ENCODE measurements around the gene USB1. TPM values are rescaled to one million over a fixed set of nuclear protein-coding genes. Genes with fewer than 3 reads are reported as not detected.

USB1 gene
- total RNA-seq, 1 experiment from 2014 or later = 18.7 TPM

DNA sequence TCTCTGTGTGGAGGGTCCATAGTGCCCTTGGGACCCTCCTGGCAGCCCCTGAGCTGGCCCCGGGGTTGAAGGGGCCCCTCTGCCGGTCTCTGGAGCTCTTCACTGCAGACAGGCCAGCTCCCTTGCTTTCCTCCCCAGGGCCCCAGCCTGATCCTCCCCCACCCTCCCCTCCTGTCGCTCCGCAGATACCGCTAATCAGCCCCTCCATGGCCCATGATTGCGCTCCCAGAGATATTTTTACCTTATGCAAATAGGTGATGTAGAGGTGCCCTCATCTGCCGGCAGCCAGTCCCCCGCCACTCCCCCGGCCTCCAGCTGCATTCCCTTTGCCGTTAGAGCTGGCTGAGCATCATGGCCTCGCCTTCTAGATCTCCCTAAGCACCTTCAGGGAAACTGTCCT, 33.6 kb downstream of the USB1 start:
- BruUV-seq (replicated peaks) = no TSS peak
- Histone ChIP-seq H2AFZ (ENCODE audit: low read length) (no peak overlapping the region), H3K9ac (ENCODE audit: low read length) (no peak overlapping the region), H3K9me3 (ENCODE audit: low read length) (no peaks in the 10 kb centered on the region), H3K4me3 (ENCODE audit: low read length) (no peak overlapping the region), H3K79me2 (ENCODE audit: low read length) (no peaks in the 10 kb centered on the region), H4K20me1 (ENCODE audit: low read length) (no peaks in the 10 kb centered on the region), H3K36me3 (ENCODE audit: low read depth, low read length) (no peaks in the 10 kb centered on the region), H3F3A (ENCODE audit: low read length, unreplicated experiment) (no peaks in the 10 kb centered on the region), H3K27me3 (ENCODE audit: low read length) (no peaks in the 10 kb centered on the region), H3K4me1 (ENCODE audit: insufficient read depth, low read length) (no peaks in the 10 kb centered on the region), H3K9me2 (replicated peaks; ENCODE audit: low read length) (no peaks in the 10 kb centered on the region), H3K4me2 (ENCODE audit: low read length) (no peak overlapping the region), H3K27ac (ENCODE audit: low read length) (no peak overlapping the region)
- DNase-seq (no peak), ATAC-seq (no peak)
- TF ChIP-seq, protein P1, sequence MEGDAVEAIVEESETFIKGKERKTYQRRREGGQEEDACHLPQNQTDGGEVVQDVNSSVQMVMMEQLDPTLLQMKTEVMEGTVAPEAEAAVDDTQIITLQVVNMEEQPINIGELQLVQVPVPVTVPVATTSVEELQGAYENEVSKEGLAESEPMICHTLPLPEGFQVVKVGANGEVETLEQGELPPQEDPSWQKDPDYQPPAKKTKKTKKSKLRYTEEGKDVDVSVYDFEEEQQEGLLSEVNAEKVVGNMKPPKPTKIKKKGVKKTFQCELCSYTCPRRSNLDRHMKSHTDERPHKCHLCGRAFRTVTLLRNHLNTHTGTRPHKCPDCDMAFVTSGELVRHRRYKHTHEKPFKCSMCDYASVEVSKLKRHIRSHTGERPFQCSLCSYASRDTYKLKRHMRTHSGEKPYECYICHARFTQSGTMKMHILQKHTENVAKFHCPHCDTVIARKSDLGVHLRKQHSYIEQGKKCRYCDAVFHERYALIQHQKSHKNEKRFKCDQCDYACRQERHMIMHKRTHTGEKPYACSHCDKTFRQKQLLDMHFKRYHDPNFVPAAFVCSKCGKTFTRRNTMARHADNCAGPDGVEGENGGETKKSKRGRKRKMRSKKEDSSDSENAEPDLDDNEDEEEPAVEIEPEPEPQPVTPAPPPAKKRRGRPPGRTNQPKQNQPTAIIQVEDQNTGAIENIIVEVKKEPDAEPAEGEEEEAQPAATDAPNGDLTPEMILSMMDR (conservative IDR thresholded peaks at IDR 0.05; ENCODE audit: low read depth, low read length) = no peak
- no peak for TF ChIP-seq EZH2phosphoT487 (IDR thresholded peaks at IDR 0.05; ENCODE audit: borderline replicate concordance, low read length)
- no peak for TF ChIP-seq EZH2 (IDR thresholded peaks at IDR 0.05; ENCODE audit: low read length, unreplicated experiment)
- ChIA-PET POLR2A (ENCODE audit: unreplicated experiment) (no interaction called here), CTCF (no interaction called here)
- intact Hi-C loops (cut with micrococcal nuclease) = no loop called here

DNA sequence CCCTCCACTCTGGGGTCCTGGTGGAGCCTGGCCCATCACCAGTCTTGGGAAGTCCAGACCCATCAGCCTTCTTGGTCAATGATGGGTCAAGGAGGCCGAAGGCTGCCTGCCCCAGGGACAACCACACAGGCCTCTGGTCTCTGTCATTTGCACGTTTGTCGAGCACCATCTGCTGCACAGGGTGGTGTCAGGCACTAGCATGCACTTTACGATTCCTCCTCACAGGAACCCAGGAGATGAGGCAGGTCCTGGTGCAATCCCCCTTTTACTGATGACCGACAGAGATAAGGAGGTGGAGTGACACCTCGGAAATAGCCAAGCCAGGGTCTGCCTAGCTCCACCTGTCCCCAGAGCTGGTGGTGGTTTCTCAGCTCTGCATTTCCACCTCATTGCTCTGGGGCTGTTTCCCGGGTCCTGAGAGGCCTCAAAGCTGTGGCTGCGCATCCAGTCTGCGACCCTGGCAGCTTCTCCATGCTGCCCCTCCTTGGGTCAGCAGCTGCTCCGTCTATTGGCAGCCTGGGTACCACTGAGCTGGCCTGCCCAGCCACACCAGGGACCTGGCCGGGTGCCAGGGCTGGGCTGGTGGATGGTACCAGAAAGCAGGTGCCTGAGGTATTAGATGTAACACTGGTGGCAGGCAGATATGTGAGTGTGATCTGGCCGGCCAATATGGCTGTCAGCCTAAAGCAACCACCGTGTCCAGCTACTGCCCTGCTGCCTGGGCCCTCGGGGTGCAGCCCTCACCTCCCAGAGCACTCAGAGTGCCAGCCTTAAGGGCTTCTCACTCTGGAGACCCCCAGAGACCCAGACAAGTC, 34.4 kb downstream of the USB1 start:
- Histone ChIP-seq H3K79me2 (ENCODE audit: low read length) (no peaks in the 10 kb centered on the region), H3K27ac (ENCODE audit: low read length) (no peak overlapping the region), H2AFZ (ENCODE audit: low read length) (no peak overlapping the region), H3K9me2 (replicated peaks; ENCODE audit: low read length) (no peaks in the 10 kb centered on the region), H3K27me3 (ENCODE audit: low read length) (no peaks in the 10 kb centered on the region), H3K9ac (ENCODE audit: low read length) (no peak overlapping the region), H3K9me3 (ENCODE audit: low read length) (no peaks in the 10 kb centered on the region), H3K36me3 (ENCODE audit: low read depth, low read length) (no peaks in the 10 kb centered on the region), H3F3A (ENCODE audit: low read length, unreplicated experiment) (no peaks in the 10 kb centered on the region), H3K4me1 (ENCODE audit: insufficient read depth, low read length) (no peaks in the 10 kb centered on the region), H3K4me2 (ENCODE audit: low read length) (no peak overlapping the region), H4K20me1 (ENCODE audit: low read length) (no peaks in the 10 kb centered on the region), H3K4me3 (ENCODE audit: low read length) (no peak overlapping the region)
- BruUV-seq (replicated peaks) = no TSS peak
- no peak for ATAC-seq
- TF ChIP-seq EZH2 (IDR thresholded peaks at IDR 0.05; ENCODE audit: low read length, unreplicated experiment) (no peak), EZH2phosphoT487 (IDR thresholded peaks at IDR 0.05; ENCODE audit: borderline replicate concordance, low read length) (no peak)
- TF ChIP-seq, protein P1 (conservative IDR thresholded peaks at IDR 0.05; ENCODE audit: low read depth, low read length) = no peak
- DNase-seq = no peak
- POLR2A ChIA-PET (ENCODE audit: unreplicated experiment) = no interaction called here
- intact Hi-C loops (cut with micrococcal nuclease) = no loop called here
- CTCF ChIA-PET = no interaction called here

DNA sequence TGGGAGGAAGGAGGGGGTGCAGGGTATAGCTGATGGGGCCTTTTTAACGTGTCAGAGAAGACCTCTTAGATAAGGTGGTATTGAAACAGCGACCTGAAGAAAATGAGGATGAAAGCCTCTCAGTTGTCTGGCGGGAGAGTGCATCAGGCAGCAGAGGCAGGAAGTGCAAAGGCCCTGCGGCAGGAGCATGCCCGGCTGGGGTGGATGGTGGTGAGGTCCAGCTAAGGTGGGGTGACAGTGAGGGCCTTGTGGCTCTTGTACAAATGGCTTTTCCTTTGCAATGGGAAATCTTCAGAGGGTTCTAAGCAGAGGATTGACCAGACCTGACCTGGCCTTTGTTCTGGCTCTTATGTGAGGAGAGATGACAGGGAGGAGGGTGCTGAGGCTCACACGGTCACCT, 35.7 kb downstream of the USB1 start:
- no peaks in the 10 kb centered on the region for H3F3A ChIP-seq (ENCODE audit: low read length, unreplicated experiment)
- no peak overlapping the region for H3K4me2 ChIP-seq (ENCODE audit: low read length)
- ChIA-PET POLR2A (ENCODE audit: unreplicated experiment) (no interaction called here), CTCF (no interaction called here)
- no peaks in the 10 kb centered on the region for H3K36me3 ChIP-seq (ENCODE audit: low read depth, low read length)
- DNase-seq (no peak), ATAC-seq (no peak)
- intact Hi-C loops (cut with micrococcal nuclease) = no loop called here
- no peak overlapping the region for H3K4me3 ChIP-seq (ENCODE audit: low read length)
- no peaks in the 10 kb centered on the region for H3K27me3 ChIP-seq (ENCODE audit: low read length)
- no peaks in the 10 kb centered on the region for H3K79me2 ChIP-seq (ENCODE audit: low read length)
- H4K20me1 ChIP-seq (ENCODE audit: low read length) = no peaks in the 10 kb centered on the region
- H3K27ac ChIP-seq (ENCODE audit: low read length) = no peak overlapping the region
- TF ChIP-seq, protein P1 (conservative IDR thresholded peaks at IDR 0.05; ENCODE audit: low read depth, low read length) = no peak
- TF ChIP-seq EZH2phosphoT487 (IDR thresholded peaks at IDR 0.05; ENCODE audit: borderline replicate concordance, low read length) = no peak
- no peak for TF ChIP-seq EZH2 (IDR thresholded peaks at IDR 0.05; ENCODE audit: low read length, unreplicated experiment)
- H2AFZ ChIP-seq (ENCODE audit: low read length) = no peak overlapping the region
- H3K9me2 ChIP-seq (replicated peaks; ENCODE audit: low read length) = no peaks in the 10 kb centered on the region
- no TSS peak for BruUV-seq (replicated peaks)
- no peaks in the 10 kb centered on the region for H3K9me3 ChIP-seq (ENCODE audit: low read length)
- no peaks in the 10 kb centered on the region for H3K4me1 ChIP-seq (ENCODE audit: insufficient read depth, low read length)
- no peak overlapping the region for H3K9ac ChIP-seq (ENCODE audit: low read length)
